Cardiac septum (tissue), 1 donor: ENCODE data around the gene TGIF2LX. TPM values are rescaled to one million over a fixed set of nuclear protein-coding genes. Genes with fewer than 3 reads are reported as not detected.
"Not testable (repeated sequence)": the region's sequence is repeated elsewhere in the genome, so short reads cannot be mapped to it uniquely, and the experiment has no call there.

ENCODE experiments used
- DNase-seq: peaks from one replicate; pipeline ENCODE4 v3.0.0-alpha.2; 2020; ENCODE audit warnings: low spot score
- intact Hi-C: fragments of 100-400 bp; cut with DNase I; formaldehyde crosslinking; loops from one replicate; pipeline ENCODE4 v1.14.0; 2022
- long read RNA-seq: library from polyadenylated mRNA; unstranded; transcript quantifications from one replicate; pipeline ENCODE4 v2.0.0, GENCODE V29; 2021
- total RNA-seq: library from RNA; stranded (reverse); fragmentation: NEBNext Ultra II Directional; extraction: Animal tissue kit (Norgen Biotek cat#: 25700); gene quantifications from one replicate; pipeline ENCODE4 v1.2.1, GENCODE V29; 2021
- donor health status: DM: no; HTN: no; CAD: no.

TGIF2LX gene
- total RNA-seq: not detected
- long read RNA-seq: 0 reads

DNA sequence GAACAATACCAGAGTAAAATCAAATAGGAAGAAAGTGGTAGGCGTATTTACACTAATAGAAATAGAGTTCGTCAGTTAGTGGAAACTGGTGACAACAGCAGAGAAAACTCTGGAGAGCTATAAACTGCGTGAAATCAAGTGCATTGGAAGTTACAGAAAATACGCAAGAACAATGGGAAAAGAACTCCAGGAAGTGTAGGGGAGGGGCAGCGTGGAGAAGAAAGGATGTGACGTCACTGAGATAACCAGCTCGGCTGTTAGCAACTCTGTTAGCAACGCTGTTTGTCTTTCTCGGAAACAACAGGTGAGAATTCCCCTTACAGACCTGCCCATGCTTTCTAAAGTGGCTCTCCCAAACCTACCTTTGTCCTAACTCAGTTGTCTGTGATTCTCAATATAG is at the start of gene TGIF2LX:
TSS of gene TGIF2LX (plus strand) at position 244 of the 400 bp plus-strand sequence. CDS start 178 bp downstream, outside the sequence.
- intact Hi-C loops, DNase-seq: not testable (repeated sequence)

DNA sequence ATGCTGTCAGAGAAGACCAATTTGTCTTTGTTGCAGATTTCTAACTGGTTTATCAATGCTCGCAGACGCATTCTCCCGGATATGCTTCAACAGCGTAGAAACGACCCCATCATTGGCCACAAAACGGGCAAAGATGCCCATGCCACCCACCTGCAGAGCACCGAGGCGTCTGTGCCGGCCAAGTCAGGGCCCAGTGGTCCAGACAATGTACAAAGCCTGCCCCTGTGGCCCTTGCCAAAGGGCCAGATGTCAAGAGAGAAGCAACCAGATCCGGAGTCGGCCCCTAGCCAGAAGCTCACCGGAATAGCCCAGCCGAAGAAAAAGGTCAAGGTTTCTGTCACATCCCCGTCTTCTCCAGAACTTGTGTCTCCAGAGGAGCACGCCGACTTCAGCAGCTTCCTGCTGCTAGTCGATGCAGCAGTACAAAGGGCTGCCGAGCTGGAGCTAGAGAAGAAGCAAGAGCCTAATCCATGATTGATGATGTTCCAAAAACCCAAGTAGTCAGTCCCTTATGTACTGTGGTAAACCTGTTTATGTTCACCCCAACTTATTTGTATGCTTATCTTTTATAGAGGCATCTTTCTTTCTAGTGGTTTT is 728 bp downstream of the TGIF2LX start:
- DNase-seq, intact Hi-C loops: not testable (repeated sequence)

DNA sequence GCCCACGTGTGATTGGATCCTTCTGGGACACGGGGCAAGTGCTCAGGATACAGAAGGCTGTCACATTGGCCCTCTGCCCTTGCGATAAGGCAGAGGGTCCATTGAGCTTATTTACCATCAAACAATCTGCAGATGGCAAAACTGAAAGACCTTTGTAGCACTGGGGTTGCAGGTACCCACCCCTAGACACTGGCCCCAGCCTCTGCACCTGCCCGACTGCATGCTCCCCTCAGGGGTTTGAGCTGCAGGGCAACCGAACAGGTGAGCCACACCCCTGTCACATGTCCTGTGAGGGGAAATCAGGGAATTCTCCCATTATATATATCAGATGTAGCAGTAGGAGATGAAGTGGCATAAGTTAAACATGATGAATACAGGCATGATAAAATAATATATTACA is 21.4 kb downstream of the TGIF2LX start:
- intact Hi-C loops, DNase-seq: not testable (repeated sequence)

DNA sequence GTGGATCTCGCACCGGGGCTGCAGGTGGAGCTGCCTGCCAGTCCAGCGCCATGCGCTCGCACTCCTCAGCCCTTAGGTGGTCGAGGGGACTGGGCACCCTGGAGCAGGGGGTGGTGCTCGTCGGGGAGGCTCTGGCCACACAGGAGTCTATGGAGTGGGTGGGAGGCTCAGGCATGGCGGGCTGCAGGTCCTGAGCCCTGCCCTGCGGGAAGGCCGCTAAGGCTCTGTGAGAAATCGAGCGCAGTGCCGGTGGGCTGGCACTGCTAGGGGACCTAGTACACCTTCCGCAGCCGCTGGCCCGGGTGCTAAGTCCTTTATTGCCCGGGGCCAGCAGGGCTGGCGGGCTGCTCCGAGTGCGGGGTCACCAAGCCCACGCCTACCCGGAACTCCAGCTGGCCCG is 43.9 kb downstream of the TGIF2LX start:
- DNase-seq, intact Hi-C loops: not testable (repeated sequence)
